IPS DF 19.7 (cell line): ENCODE measurements around the gene CDKN2B.

ENCODE experiments used
- DNase-seq: peaks from one replicate; pipeline ENCODE4 v3.0.0-alpha.2; 2013; ENCODE audit warnings: low read depth, low spot score

The CDKN2B gene

GRCh38 chr9:21993893-21994555 lies 15.1 kb downstream of the CDKN2B start, which contains the start of gene CDKN2A:
Gene CDKN2A (minus strand): TSS chr9:21994392.
- DNase-seq, result no peak

DNA sequence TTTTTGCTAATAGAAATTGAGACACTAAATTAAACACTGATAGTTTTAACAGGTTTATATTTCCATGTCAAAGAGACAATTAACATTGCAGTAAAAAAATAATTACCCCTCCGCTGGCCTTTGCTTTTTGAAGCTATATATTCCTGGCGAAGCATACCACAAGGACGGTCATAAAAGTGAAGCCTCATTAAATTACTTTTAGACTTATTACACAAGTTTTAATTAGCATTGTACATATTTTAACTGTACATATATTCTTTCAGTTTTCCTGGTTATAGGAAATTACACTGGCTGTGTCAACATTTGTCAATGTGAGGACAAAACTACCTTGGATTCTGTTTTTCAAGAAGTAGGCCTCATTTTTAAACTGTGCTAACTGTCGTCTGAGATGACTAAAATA lies 16.1 kb downstream of the CDKN2B start:
- no peak for DNase-seq

DNA sequence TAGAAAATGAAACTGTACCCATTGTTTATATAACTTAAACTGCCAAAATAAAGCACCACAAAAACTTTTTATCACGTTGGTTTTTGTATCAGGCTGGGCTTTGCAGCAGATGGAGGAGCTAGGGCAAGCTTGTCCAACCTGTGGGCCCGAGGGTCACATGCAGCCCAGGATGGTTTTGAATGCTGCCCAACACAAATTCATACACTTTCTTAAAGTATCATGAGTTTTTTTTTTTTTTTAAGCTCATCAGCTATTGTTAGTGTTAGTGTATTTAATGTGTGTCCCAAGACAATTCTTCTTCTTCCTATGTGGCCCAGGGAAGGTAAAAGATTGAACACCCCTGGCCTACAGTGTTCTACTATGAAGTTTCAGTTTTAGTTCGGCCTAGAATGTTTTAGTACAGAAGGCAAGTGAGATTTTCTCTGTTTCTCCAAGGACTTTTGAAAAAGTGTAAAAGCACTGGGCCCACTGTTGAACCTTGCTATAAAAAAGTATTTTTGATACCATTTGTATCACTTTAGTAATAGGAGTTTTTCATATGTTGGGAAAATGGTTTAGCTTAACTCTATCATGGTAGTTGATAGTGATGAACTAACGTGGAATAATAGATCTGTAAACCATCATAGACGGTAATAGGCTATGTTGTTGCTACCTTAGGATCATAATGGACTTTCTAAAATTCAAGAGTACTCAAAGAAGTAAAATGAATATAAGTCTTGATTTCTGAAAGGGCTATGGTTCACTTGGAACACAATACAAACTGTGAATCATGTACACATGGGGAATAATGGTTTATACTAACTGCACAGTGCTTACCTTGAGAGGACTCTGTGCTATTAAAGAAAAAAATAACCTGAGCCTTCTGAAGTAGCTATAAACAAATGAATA lies 17.8 kb downstream of the CDKN2B start:
- DNase-seq, result no peak

DNA sequence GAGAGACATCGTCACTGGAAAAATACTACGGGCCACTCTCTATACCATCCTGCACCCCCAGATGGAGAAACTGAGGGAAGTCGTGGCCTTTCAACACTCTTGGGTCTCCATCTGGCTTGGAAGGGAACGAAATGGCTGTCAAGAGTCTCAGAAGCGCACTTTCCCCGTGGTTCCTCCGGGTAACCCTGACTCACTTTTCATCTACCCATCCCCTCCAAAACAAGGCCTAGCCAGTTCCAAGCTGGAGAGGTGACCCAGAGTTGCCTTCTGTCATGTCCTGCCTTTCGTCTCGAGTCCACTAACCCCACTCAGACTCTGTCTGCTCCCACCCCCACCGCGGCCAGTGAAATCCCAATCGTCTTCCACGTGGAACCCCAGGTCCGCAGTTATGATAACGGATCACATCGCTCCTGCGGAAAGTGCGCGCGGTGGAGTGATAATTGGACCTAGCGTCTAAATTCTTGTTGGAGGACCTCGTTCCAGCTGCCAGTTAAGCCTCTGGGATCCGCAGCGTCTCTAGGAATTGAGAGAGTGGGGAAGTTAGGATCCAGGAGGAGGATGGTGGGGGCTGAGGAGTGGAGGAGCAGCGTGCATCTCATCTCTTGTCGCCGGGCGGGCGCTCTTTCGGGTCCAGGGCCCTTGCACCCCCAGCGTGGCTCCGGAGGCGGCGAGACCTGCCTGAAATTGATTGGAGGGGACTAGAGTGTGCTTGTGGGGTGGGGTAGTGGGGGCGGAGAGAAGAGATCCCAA lies 19.5 kb downstream of the CDKN2B start:
- DNase-seq, result no peak

DNA sequence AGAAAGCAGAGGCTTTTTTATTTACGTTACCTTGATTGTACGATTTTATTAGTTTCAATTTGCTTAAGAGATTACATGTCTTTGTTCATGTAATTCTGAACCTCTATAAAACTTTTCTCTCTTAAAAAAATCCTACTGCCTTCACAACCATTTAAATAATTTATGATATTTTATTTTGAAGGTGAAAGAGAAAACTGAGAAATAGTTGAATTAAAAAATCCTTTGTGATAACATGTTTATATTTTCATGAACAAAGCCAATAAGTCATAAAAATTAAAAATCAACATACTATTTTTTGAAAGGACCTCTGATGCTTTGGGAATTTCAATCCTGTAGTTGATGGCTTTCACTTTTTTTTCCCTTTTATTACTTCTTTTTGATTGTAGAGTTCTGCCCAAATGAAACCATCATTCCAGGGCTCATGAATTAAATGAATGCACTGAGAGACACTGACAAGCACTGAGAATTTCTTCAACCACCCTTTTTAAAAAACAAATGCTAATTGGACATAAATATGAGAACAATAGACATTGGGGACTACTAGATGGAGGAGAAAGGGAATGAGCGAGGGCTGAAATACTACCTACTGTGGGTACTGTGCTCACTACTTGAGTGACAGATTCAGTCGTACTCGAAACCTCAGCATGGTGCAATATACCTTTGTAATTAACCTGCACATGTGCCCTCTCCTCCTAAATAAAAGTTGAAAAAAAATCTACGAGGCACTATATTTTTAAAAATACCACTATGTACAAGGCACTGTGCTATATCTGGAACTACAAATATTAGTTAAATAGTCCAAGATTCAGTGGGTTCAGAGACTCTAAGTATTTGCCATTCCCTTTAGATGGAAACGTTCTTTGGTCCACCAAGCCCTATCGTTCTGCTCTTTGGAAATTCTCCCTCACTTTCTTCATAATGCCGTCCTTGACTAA lies 20.8 kb downstream of the CDKN2B start:
- no peak for DNase-seq

GRCh38 chr9:21985964-21986667 lies 23.0 kb downstream of the CDKN2B start:
- no peak for DNase-seq

DNA sequence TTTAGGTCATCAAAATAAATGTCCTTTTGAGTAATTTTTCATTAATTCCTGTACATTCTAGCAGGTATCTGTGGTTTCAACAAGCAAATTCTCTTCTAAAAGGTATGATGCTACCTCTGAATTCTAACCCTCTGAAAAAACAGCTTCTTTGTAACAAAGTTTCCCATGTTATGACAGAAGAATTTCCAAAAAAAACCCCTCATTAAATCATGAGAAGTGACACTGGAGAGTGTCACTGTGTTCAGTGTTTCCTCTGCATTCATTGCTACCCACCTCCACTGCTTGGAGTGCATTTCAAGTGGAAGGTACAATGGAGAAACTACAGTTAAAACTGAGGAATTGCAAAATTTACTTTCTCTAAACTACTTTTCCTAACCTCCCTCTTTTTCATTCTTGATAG lies 25.0 kb downstream of the CDKN2B start:
- no peak for DNase-seq

GRCh38 chr9:21983561-21983935 lies 25.6 kb downstream of the CDKN2B start:
- DNase-seq, result no peak

- DNase-seq, result no peak
Observed at GRCh38 chr9:21982861-21983560, 26.1 kb downstream of the CDKN2B start.

DNA sequence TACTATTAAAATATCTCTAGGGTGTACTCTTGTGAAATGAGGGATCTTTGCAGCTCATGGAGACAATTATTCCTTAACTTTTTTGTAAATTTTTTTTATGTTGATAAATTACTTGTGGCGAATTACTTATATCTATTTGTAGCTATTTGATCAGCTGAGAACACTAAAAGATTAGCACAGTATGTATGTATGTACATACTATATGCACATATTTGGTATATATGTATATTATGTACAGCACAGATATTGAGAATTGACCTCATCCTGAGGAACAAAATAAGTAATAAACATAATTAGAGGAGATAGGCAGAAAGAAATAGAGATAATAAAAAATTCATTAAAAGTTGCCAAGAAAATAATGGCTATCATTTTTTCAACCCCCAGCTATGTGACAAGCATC lies 26.7 kb downstream of the CDKN2B start:
- DNase-seq, result no peak

DNA sequence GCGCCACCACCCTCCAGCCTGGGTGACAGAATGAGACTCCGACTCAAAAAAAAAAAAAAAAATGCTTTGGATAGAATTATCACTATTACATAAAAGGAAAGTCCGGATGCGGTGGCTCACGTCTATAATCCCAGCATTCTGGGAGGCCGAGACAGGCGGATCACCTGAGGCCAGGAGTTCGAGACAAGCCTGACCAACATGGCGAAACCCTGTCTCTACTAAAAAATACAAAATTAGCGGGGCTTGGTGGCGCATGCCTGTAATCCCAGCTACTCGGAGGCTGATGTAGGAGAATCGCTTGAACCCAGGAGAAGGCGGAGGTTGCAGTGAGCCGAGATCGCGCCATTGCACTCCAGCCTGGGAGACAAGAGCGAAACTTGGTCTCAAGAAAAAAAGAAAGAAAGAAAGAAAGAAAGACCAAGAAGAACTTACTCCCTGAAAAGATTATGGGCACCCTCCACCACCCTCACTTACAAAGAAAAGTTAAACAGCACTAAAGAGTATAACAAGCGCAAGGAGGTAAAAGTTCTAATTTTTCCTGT lies 32.7 kb downstream of the CDKN2B start:
- no peak for DNase-seq

DNA sequence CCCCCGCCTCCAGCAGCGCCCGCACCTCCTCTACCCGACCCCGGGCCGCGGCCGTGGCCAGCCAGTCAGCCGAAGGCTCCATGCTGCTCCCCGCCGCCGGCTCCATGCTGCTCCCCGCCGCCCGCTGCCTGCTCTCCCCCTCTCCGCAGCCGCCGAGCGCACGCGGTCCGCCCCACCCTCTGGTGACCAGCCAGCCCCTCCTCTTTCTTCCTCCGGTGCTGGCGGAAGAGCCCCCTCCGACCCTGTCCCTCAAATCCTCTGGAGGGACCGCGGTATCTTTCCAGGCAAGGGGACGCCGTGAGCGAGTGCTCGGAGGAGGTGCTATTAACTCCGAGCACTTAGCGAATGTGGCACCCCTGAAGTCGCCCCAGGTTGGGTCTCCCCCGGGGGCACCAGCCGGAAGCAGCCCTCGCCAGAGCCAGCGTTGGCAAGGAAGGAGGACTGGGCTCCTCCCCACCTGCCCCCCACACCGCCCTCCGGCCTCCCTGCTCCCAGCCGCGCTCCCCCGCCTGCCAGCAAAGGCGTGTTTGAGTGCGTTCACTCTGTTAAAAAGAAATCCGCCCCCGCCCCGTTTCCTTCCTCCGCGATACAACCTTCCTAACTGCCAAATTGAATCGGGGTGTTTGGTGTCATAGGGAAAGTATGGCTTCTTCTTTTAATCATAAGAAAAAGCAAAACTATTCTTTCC lies 34.2 kb downstream of the CDKN2B start:
- DNase-seq, result no peak

- DNase-seq, result no peak
Observed at GRCh38 chr9:21974343-21974721, 34.8 kb downstream of the CDKN2B start.

- no peak for DNase-seq
Observed at GRCh38 chr9:21972361-21972760, 36.7 kb downstream of the CDKN2B start.

- DNase-seq, result no peak
Observed at GRCh38 chr9:21970800-21971640, 38.1 kb downstream of the CDKN2B start.

- no peak for DNase-seq
Observed at GRCh38 chr9:21969951-21970799, 38.9 kb downstream of the CDKN2B start.
